ENCODE measurements around the gene PLA2G5. TPM values are rescaled to one million over a fixed set of nuclear protein-coding genes. Genes with fewer than 3 reads are reported as not detected.

Gene PLA2G5
- total RNA-seq, 3 donors from 2014 or later (not counting 1 experiment from before 2014, with no cell fraction given): not detected

DNA sequence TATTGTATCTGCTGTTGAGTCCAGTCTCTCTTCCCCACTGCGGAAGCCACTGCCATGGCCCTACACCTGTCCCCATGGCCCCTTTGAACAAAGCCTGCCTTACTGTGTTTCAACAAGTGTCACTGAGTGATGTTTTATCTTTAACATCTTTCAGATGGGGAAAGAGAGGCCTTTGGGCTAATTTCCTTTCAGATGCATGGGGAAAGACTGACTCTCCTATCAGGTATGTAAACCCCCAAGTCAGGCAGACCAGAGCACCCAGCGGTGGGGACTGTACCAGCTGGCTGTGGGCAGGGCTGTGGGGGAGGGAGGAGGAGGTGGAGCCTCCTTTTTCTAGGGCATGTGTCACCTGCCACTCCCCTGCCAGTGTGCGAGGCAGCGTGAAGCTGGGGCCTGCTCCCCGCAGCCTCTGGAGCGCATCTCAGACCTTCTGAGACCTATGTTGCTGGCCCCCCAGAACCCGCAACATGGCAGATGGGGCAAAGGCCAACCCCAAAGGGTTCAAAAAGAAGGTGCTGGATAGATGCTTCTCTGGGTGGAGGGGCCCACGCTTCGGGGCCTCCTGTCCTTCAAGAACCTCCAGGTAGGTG is 69.1 kb downstream of the PLA2G5 start, which contains the start of gene PLA2G2F:
Gene PLA2G2F (plus strand): TSS at position 363 of the 590 bp plus-strand sequence. CDS start 105 bp downstream, at position 468.
- no peaks in the 10 kb centered on the region for H3K4me1 ChIP-seq (ENCODE audit: control insufficient read depth, insufficient read depth, low read length)
- no peak within 1 kb of the TSS for H3K4me3 ChIP-seq (ENCODE audit: low read length)
- no peaks in the 10 kb centered on the region for H3K9me3 ChIP-seq (ENCODE audit: control insufficient read depth, insufficient read depth, low read length)
- 82% methylated on average over 9 of the region's 9 CpGs for WGBS (ENCODE audit: insufficient coverage)
- no peak within 1 kb of the TSS for H3K27ac ChIP-seq (ENCODE audit: low read length)
- Mint-ChIP-seq H3K4me3 (no peak within 1 kb of the TSS), H3K4me1 (no peaks in the 10 kb centered on the region), H3K36me3 (no peaks in the 10 kb centered on the region), H3K27ac (no peak within 1 kb of the TSS), H3K9me3 (no peaks in the 10 kb centered on the region), H3K27me3 (ENCODE audit: low read depth in 2 of 2) (peaks cover 4 to 11% of the 10 kb centered on the region in 2 donors)
- DNase-seq (no peak), ATAC-seq (no peak)
- TF ChIP-seq CTCF (IDR thresholded peaks at IDR 0.05): no peak
- intact Hi-C loops (cut with micrococcal nuclease): no loop called here
- H3K27me3 ChIP-seq (ENCODE audit: control insufficient read depth, insufficient read depth, low read length): peaks cover 2% of the 10 kb centered on the region
- no peaks in the 10 kb centered on the region for H3K36me3 ChIP-seq (ENCODE audit: control insufficient read depth, insufficient read depth, low read length)

- H3K27me3 Mint-ChIP-seq (ENCODE audit: low read depth in 2 of 2): peaks cover 2 to 7% of the 10 kb centered on the region in 2 donors
- H3K27ac Mint-ChIP-seq: no peak overlapping the region
- 73% methylated on average over 13 of the region's 13 CpGs for WGBS (ENCODE audit: insufficient coverage)
- H3K9me3 Mint-ChIP-seq: no peaks in the 10 kb centered on the region
- H3K4me1 Mint-ChIP-seq: no peaks in the 10 kb centered on the region
- no peaks in the 10 kb centered on the region for H3K36me3 Mint-ChIP-seq
- Histone ChIP-seq H3K27me3 (ENCODE audit: control insufficient read depth, insufficient read depth, low read length) (peaks cover 2% of the 10 kb centered on the region), H3K36me3 (ENCODE audit: control insufficient read depth, insufficient read depth, low read length) (no peaks in the 10 kb centered on the region), H3K9me3 (ENCODE audit: control insufficient read depth, insufficient read depth, low read length) (no peaks in the 10 kb centered on the region), H3K4me3 (ENCODE audit: low read length) (no peak overlapping the region), H3K27ac (ENCODE audit: low read length) (no peak overlapping the region), H3K4me1 (ENCODE audit: control insufficient read depth, insufficient read depth, low read length) (no peaks in the 10 kb centered on the region)
- intact Hi-C loops (cut with micrococcal nuclease): no loop called here
- ATAC-seq (no peak), DNase-seq (no peak)
- TF ChIP-seq CTCF (IDR thresholded peaks at IDR 0.05): no peak
- no peak overlapping the region for H3K4me3 Mint-ChIP-seq
These were observed 70.0 kb downstream of the PLA2G5 start for GRCh38 chr1:20139776-20140612.

- no peak for TF ChIP-seq CTCF (IDR thresholded peaks at IDR 0.05)
- Mint-ChIP-seq H3K27ac (no peak overlapping the region), H3K4me1 (no peaks in the 10 kb centered on the region), H3K4me3 (no peak overlapping the region), H3K36me3 (no peaks in the 10 kb centered on the region), H3K9me3 (no peaks in the 10 kb centered on the region), H3K27me3 (ENCODE audit: low read depth in 2 of 2) (peaks cover 1 to 2% of the 10 kb centered on the region in 2 donors)
- no peaks in the 10 kb centered on the region for H3K36me3 ChIP-seq (ENCODE audit: control insufficient read depth, insufficient read depth, low read length)
- H3K4me3 ChIP-seq (ENCODE audit: low read length): no peak overlapping the region
- DNase-seq: no peak
- intact Hi-C loops (cut with micrococcal nuclease): no loop called here
- no peak overlapping the region for H3K27ac ChIP-seq (ENCODE audit: low read length)
- H3K9me3 ChIP-seq (ENCODE audit: control insufficient read depth, insufficient read depth, low read length): no peaks in the 10 kb centered on the region
- H3K4me1 ChIP-seq (ENCODE audit: control insufficient read depth, insufficient read depth, low read length): no peaks in the 10 kb centered on the region
- WGBS (ENCODE audit: insufficient coverage): 92% methylated on average over 9 of the region's 9 CpGs
- no peak for ATAC-seq
- peaks cover 2% of the 10 kb centered on the region for H3K27me3 ChIP-seq (ENCODE audit: control insufficient read depth, insufficient read depth, low read length)
These were observed 71.0 kb downstream of the PLA2G5 start for GRCh38 chr1:20141001-20141400.

All from natural killer cell (primary cell).